ENCODE data around the gene OR52K1. TPM values are rescaled to one million over a fixed set of nuclear protein-coding genes. Genes with fewer than 3 reads are reported as not detected.

OR52K1 gene
- total RNA-seq, result not detected

- DNase-seq (ENCODE audit: low spot score in 2 of 2), result no peak
- no peak for FAIRE-seq
These were observed at the start of gene OR52K1 for GRCh38 chr11:4482445-4482844. Gene OR52K1 (plus strand): TSS chr11:4482646. CDS start chr11:4488901, 6,255 bp downstream.

GRCh38 chr11:4433856-4434255 lies 48.6 kb upstream of the OR52K1 start:
- no peak for FAIRE-seq
- no peak for DNase-seq (ENCODE audit: low spot score in 2 of 2)

GRCh38 chr11:4436411-4436810 lies 46.0 kb upstream of the OR52K1 start:
- no peak for FAIRE-seq
- no peak for DNase-seq (ENCODE audit: low spot score in 2 of 2)

GRCh38 chr11:4441515-4441914 lies 40.9 kb upstream of the OR52K1 start:
- FAIRE-seq, result no peak
- DNase-seq (ENCODE audit: low spot score in 2 of 2), result no peak

GRCh38 chr11:4443232-4443891 lies 39.1 kb upstream of the OR52K1 start:
- DNase-seq (ENCODE audit: low spot score in 2 of 2) (no peak), FAIRE-seq (no peak)

DNA sequence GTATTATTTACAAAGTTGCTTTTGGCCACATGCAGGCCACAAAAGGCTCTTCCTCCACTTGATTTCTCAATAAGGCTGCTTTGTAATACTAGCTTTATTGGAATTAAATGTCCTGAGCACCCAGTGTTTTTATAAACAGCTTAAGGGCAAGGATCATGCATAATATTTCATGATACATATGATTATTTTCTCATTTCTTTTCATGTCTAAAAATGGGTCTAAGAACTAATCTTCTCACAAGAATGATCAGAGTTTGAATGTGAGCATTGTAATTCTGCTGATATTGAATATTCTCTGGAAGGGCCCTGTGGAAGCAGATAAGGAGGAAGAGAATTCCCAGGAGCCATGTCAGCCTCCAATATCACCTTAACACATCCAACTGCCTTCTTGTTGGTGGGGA lies 33.5 kb upstream of the OR52K1 start, which contains the start of gene OR52K2:
OR52K2 (plus strand) TSS at position 301 of the 400 bp plus-strand sequence; CDS start at position 346, 45 bp downstream.
- no peak for DNase-seq (ENCODE audit: low spot score in 2 of 2)
- FAIRE-seq, result no peak

GRCh38 chr11:4453118-4453517 lies 29.3 kb upstream of the OR52K1 start:
- DNase-seq (ENCODE audit: low spot score in 2 of 2) (no peak), FAIRE-seq (no peak)

DNA sequence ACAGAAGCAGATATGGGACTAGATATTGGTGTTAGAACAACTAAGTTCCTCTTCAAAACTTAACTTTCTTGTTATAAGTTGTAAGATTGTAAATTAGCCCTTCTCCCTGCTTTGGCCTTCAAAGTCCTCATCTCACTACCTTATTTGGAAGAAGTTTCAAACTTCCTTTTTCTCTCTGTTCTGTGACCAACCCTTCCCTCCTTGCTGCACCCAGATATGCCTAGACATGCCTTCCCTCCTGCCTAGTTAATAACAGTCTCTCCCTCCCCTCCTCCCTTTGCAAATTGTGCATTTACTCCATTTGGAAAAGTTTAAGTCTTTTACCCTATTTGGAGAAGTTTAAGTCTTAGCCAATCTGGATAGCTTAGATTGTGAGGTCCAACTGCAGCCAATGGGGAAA lies 28.4 kb upstream of the OR52K1 start:
- no peak for DNase-seq (ENCODE audit: low spot score in 2 of 2)
- FAIRE-seq, result no peak

DNA sequence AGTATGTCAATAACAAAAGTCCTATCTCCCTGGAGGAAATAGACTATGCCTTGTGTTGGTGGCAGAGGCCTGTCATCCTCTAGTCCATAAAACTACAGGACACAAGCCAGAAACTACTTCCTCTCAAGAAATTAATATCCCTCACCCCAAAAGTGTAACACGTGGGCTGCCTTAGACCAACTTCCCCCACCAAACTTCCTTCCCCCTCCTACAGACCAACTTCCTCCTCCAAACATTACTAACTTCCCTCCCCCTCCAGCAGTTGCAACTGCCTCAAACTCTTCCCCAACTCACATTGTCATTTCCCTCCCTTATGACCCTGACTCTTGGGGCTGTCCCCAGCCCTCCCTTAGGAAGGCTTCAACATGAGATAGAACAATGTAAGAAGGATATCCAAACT lies 27.0 kb upstream of the OR52K1 start:
- FAIRE-seq, result no peak
- no peak for DNase-seq (ENCODE audit: low spot score in 2 of 2)

GRCh38 chr11:4459500-4459899 lies 22.9 kb upstream of the OR52K1 start:
- FAIRE-seq, result no peak
- no peak for DNase-seq (ENCODE audit: low spot score in 2 of 2)

GRCh38 chr11:4460151-4460550 lies 22.3 kb upstream of the OR52K1 start:
- DNase-seq (ENCODE audit: low spot score in 2 of 2), result no peak
- FAIRE-seq, result no peak

DNA sequence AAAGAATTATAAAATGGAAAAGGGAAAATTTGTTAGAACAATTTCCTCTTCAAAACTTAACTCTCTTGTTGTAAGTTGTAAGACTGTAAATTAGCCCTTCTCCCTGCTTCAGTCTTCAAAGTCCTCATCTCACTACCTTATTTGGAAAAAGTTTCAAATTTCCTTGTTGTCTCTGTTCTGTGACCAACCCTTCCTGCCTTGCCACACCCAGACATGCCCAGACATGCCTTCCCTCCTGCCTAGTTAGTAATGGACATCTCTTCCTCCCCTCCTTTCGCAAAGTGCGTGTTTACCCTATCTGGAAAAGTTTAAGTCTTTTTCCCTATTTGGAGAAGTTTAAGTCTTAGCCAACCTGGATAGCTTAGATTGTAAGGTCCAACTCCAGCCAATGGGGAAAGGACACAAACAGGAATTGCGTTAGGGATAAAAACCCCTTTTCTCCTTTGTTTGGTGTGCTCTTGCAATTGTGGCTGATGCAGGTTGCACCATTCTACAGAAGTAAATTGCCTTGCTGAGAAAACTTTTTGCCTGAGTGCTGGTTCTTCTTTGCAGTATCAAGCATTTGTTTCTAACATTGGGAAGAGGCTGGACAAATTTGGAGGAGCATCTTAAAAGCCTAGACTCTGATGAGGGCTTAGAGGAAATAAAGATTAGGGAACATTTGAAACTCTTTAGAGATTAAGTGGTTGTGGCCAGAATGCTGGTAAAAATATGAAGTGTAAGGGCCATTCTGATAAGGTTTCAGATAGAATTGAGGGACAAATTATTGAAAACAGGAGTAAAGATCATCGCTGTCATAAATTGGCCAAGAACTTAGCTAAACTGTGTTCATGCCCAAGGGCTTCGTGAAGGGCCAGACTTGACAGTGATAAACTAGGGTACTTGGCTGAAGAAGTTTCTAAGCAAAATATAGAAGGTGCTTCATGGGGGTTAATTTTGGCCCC lies 18.0 kb upstream of the OR52K1 start:
- no peak for FAIRE-seq
- no peak for DNase-seq (ENCODE audit: low spot score in 2 of 2)

DNA sequence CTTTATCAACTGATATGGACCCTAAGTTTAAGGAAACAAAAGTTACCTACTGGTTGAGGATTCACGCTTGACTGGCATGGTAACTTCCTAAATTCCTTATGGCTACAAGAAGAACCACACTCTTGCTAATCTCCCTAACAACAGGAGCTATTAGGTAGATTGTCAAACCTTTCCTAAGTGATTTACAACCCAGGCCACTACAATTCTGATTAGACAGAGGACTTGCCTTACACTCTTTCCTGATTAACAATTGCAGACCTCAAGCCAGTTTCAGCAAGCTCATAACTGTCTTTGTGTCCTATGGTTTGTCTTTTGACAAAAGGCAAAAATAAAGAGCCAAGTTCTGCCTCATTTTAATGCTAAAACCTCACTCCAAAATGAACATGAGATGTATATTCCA lies 17.0 kb upstream of the OR52K1 start:
- DNase-seq (ENCODE audit: low spot score in 2 of 2) (no peak), FAIRE-seq (no peak)

- FAIRE-seq (no peak), DNase-seq (ENCODE audit: low spot score in 2 of 2) (no peak)
These were observed 16.1 kb upstream of the OR52K1 start for GRCh38 chr11:4466131-4466870.

GRCh38 chr11:4466871-4467442 lies 15.5 kb upstream of the OR52K1 start:
- DNase-seq (ENCODE audit: low spot score in 2 of 2) (no peak), FAIRE-seq (no peak)

DNA sequence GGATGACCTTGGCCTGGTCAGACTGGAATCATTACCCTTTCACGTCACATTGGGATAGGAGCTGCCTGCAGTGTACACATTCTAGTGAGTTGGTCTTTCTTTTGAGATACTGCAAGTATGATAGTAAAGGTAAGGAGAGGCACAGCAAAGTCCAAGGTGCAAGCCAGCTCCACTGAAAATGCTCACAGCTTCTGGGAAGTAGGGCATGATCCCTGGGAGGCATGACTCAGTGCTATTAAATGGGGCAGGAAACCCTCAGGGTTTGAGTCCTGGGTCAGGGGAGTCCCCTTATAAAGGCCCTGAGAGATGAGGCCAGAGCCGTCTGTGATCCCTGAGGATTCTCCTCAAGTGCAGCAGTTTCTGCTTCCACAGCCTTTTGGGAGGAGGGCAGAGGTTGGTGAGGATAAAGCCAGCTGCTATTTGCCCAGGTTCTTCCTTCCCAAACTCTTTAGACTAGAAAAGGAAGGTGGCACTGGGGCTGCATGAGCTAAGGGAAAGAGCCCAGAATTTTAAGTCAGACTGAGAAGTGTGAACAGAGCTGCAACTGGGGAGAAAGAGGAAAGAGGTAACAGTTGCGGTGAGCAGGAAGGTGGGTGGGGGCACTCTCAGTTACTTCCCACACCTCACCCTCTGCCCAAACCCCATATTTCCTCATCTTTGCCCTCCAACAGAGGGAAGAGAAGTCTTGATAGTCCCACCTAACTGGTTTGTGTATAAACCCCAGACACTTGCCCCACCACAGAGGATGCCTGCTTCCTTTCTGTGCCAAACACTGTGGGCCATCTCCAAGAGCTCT lies 14.4 kb upstream of the OR52K1 start:
- FAIRE-seq, result no peak

DNA sequence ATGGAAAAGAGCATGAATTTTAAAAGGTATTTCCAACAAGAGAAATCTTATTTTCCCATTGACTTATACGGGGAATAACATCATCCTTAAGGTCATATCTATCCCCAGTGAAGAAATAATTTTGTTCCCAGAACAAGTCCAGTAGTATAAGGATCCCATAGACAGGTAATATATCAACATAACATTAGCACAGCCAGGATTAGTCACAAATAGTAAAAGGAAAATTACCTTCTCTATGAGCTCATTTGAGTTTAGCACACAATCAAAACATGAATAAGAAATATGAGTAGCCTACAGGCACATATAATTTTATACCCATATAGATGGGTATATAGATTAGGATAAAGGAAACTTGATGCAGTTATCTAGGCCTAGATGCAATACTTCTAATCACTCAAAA lies 2.8 kb upstream of the OR52K1 start:
- DNase-seq (ENCODE audit: low spot score in 2 of 2) (no peak), FAIRE-seq (no peak)

More for the DNA sequence above, 14.4 kb upstream of the OR52K1 start:
- DNase-seq (ENCODE audit: low spot score in 2 of 2), result no peak

DNA sequence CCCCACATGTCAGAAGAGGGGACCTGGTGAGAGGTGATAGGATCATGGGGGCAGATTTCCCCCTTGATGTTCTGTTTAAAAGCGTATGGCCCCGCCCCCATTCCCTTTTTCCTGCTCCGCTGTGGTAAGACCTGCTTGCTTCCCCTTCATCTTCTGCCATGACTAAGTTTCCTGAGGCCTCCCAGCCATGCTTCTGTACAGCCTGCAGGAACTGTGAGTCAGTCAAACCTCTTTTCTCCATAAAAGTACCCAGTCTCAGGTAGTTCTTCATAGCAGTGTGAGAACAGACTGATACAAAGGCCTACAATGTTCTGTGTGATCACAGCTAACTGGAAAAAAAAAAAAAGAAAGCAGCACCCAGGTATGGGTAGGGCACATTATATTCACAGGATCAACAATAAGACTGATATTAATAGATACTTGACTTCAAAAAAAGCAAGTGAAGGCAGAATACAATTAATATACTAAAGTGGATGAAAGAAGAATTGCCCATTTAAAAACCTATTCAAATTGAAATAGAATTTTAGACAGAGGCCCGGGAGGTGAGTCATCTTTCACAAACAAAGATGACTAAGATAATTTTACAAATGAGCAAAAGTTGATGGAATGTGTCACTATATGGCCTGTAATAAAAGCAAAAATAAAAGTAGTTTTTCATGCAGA lies 1.7 kb upstream of the OR52K1 start:
- DNase-seq (ENCODE audit: low spot score in 2 of 2), result no peak
- FAIRE-seq, result no peak

DNA sequence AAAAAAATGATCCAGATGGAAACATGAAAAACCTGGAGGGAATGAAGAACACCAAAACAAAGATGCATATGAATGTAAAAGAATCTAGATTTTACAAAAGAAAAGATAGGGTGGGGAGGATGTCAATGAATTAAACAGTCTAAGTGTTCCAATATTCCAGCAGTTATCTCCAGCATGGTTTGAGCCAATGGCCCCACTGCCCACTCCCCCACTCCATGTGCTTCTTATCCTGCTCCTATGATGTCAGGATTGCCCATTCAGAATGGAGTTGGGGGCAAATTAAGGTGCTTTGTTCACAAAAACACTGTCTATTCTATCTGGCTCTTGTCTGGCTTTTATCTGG lies 1.2 kb upstream of the OR52K1 start:
- FAIRE-seq (no peak), DNase-seq (ENCODE audit: low spot score in 2 of 2) (no peak)
